Activated CD4-positive, alpha-beta T cell treated with anti-CD3 and anti-CD28 coated beads, Interleukin-2, amount 10 ng/mL, durations not matched to agents 7 days and 5 days (primary cell): ENCODE results near the gene CAPN5. TPM values are rescaled to one million over a fixed set of nuclear protein-coding genes. Genes with fewer than 3 reads are reported as not detected.
A peak's percentile ranks its signal among the peaks of the same experiment; 100 is the strongest.

Experiments
- CTCF ChIA-PET: fragments of 350-600 bp; sonication (Branson Sonifier 250); formaldehyde crosslinking; loops from one replicate; lab custom pipeline; 2021; ENCODE audit warnings: antibody characterized with exemption; lab: Charles Lee
- POLR2A ChIA-PET: fragments of 350-600 bp; sonication (Branson Sonifier 250); formaldehyde crosslinking; loops from one replicate; lab custom pipeline; 2021; ENCODE audit warnings: antibody characterized with exemption; lab: Charles Lee
- DNase-seq: peaks from one replicate; pipeline ENCODE4 v3.0.0-alpha.2; 2020
- H3K27ac Mint-ChIP-seq: one replicate; pipeline ENCODE4 v1.8.0; 2021; ENCODE audit warnings: mild to moderate bottlenecking, moderate library complexity, mixed read lengths
- H3K27me3 Mint-ChIP-seq: one replicate; pipeline ENCODE4 v1.8.0; 2021; ENCODE audit warnings: mixed read lengths
- H3K36me3 Mint-ChIP-seq: one replicate; pipeline ENCODE4 v1.8.0; 2021; ENCODE audit warnings: low read depth, mixed read lengths
- H3K4me1 Mint-ChIP-seq: one replicate; pipeline ENCODE4 v1.8.0; 2021; ENCODE audit warnings: mixed read lengths
- H3K4me3 Mint-ChIP-seq: one replicate; pipeline ENCODE4 v1.8.0; 2021; ENCODE audit warnings: mild to moderate bottlenecking, moderate library complexity, mixed read lengths
- H3K9me3 Mint-ChIP-seq: one replicate; pipeline ENCODE4 v1.8.0; 2021; ENCODE audit warnings: mixed read lengths
- total RNA-seq, 2 experiments: library from RNA; stranded (reverse); gene quantifications; one replicate each; pipeline ENCODE4 v1.2.3, GENCODE V29; 2021

The CAPN5 gene
- total RNA-seq, 2 experiments from 2014 or later = 0.81 to 0.89 TPM

GRCh38 chr11:77069336-77069968 lies 2.7 kb downstream of the CAPN5 start:
- ChIA-PET POLR2A (no interaction called here), CTCF (interaction anchor here (0.8 to 1.0 kb wide), 2 partner anchors 10 to 22 kb away, joined by 3 read pairs; no protein-coding TSS in a partner anchor)
- Mint-ChIP-seq H3K27me3 (peaks cover 10% of the 10 kb centered on the region), H3K9me3 (no peaks in the 10 kb centered on the region), H3K4me3 (no peak overlapping the region), H3K4me1 (peaks cover 25% of the 10 kb centered on the region), H3K36me3 (no peaks in the 10 kb centered on the region), H3K27ac (no peak overlapping the region)
- DNase-seq = no peak

GRCh38 chr11:77069969-77070582 lies 3.3 kb downstream of the CAPN5 start:
- no peak overlapping the region for H3K27ac Mint-ChIP-seq
- POLR2A ChIA-PET = no interaction called here
- no peak for DNase-seq

GRCh38 chr11:77071077-77071476 lies 4.3 kb downstream of the CAPN5 start:
- no peaks in the 10 kb centered on the region for H3K36me3 Mint-ChIP-seq
- H3K27ac Mint-ChIP-seq = no peak overlapping the region
- H3K4me1 Mint-ChIP-seq = peaks cover 19% of the 10 kb centered on the region
- H3K27me3 Mint-ChIP-seq = peaks cover 2% of the 10 kb centered on the region
- H3K4me3 Mint-ChIP-seq = no peak overlapping the region
- ChIA-PET POLR2A (no interaction called here), CTCF (no interaction called here)
- H3K9me3 Mint-ChIP-seq = no peaks in the 10 kb centered on the region
- no peak for DNase-seq

More at GRCh38 chr11:77069969-77070582, 3.3 kb downstream of the CAPN5 start:
- Mint-ChIP-seq H3K4me3 (no peak overlapping the region), H3K4me1 (peaks cover 25% of the 10 kb centered on the region), H3K36me3 (no peaks in the 10 kb centered on the region), H3K9me3 (no peaks in the 10 kb centered on the region), H3K27me3 (peaks cover 6% of the 10 kb centered on the region)
- CTCF ChIA-PET = interaction anchor here (0.8 to 1.0 kb wide), 2 partner anchors 9 to 22 kb away, joined by 3 read pairs; no protein-coding TSS in a partner anchor

- no peak for DNase-seq
- no peaks in the 10 kb centered on the region for H3K9me3 Mint-ChIP-seq
- H3K36me3 Mint-ChIP-seq = no peaks in the 10 kb centered on the region
- POLR2A ChIA-PET = no interaction called here
- no peak overlapping the region for H3K4me3 Mint-ChIP-seq
- H3K27ac Mint-ChIP-seq = no peak overlapping the region
- H3K27me3 Mint-ChIP-seq = peaks cover 5% of the 10 kb centered on the region
- CTCF ChIA-PET = interaction anchor here (2.2 kb wide), 1 partner anchor 11 kb away, joined by 9 read pairs; no protein-coding TSS in a partner anchor
- H3K4me1 Mint-ChIP-seq = peaks cover 19% of the 10 kb centered on the region
These were observed 5.2 kb downstream of the CAPN5 start for GRCh38 chr11:77071671-77072605.

- H3K36me3 Mint-ChIP-seq = no peaks in the 10 kb centered on the region
- peaks cover 8% of the 10 kb centered on the region for H3K27me3 Mint-ChIP-seq
- DNase-seq = no peak
- no peaks in the 10 kb centered on the region for H3K9me3 Mint-ChIP-seq
- ChIA-PET CTCF (interaction anchor here (2.2 to 2.4 kb wide), 2 partner anchors 10 to 18 kb away, joined by 8 to 9 read pairs; no protein-coding TSS in a partner anchor), POLR2A (no interaction called here)
- H3K4me3 Mint-ChIP-seq = no peak overlapping the region
- peaks cover 19% of the 10 kb centered on the region for H3K4me1 Mint-ChIP-seq
- H3K27ac Mint-ChIP-seq = no peak overlapping the region
These were observed 6.1 kb downstream of the CAPN5 start for GRCh38 chr11:77072851-77073327.

- peaks cover 19% of the 10 kb centered on the region for H3K4me1 Mint-ChIP-seq
- DNase-seq = no peak
- no peak overlapping the region for H3K27ac Mint-ChIP-seq
- POLR2A ChIA-PET = no interaction called here
- no peaks in the 10 kb centered on the region for H3K36me3 Mint-ChIP-seq
- H3K9me3 Mint-ChIP-seq = no peaks in the 10 kb centered on the region
- peaks cover 9% of the 10 kb centered on the region for H3K27me3 Mint-ChIP-seq
- CTCF ChIA-PET = interaction anchor here (2.2 to 2.4 kb wide), 2 partner anchors 9 to 17 kb away, joined by 8 to 9 read pairs; no protein-coding TSS in a partner anchor
- no peak overlapping the region for H3K4me3 Mint-ChIP-seq
These were observed 6.7 kb downstream of the CAPN5 start for GRCh38 chr11:77073328-77074001.

- H3K27me3 Mint-ChIP-seq = peaks cover 11% of the 10 kb centered on the region
- no peaks in the 10 kb centered on the region for H3K9me3 Mint-ChIP-seq
- CTCF ChIA-PET = interaction anchor here (0.9 to 2.4 kb wide), 3 partner anchors 8 to 16 kb away, joined by 3 to 9 read pairs (median 8); no protein-coding TSS in a partner anchor
- POLR2A ChIA-PET = no interaction called here
- no peak overlapping the region for H3K4me3 Mint-ChIP-seq
- no peak for DNase-seq
- no peaks in the 10 kb centered on the region for H3K36me3 Mint-ChIP-seq
- H3K27ac Mint-ChIP-seq = no peak overlapping the region
- peaks cover 19% of the 10 kb centered on the region for H3K4me1 Mint-ChIP-seq
These were observed 7.4 kb downstream of the CAPN5 start for GRCh38 chr11:77074205-77074604.

- CTCF ChIA-PET = interaction anchor here (0.9 to 2.4 kb wide), 4 partner anchors 8 to 27 kb away, joined by 3 to 9 read pairs (median 8); no protein-coding TSS in a partner anchor
- Mint-ChIP-seq H3K27me3 (peaks cover 11% of the 10 kb centered on the region), H3K4me3 (no peak overlapping the region), H3K9me3 (no peaks in the 10 kb centered on the region), H3K4me1 (peaks cover 20% of the 10 kb centered on the region), H3K27ac (no peak overlapping the region), H3K36me3 (no peaks in the 10 kb centered on the region)
- POLR2A ChIA-PET = no interaction called here
- no peak for DNase-seq
These were observed 8.0 kb downstream of the CAPN5 start for GRCh38 chr11:77074626-77075221.

- ChIA-PET POLR2A (no interaction called here), CTCF (interaction anchor here (1.2 kb wide), 1 partner anchor 28 kb away, joined by 7 read pairs; no protein-coding TSS in a partner anchor)
- Mint-ChIP-seq H3K4me1 (peaks cover 22% of the 10 kb centered on the region), H3K9me3 (no peaks in the 10 kb centered on the region), H3K36me3 (no peaks in the 10 kb centered on the region), H3K27me3 (peaks cover 11% of the 10 kb centered on the region), H3K27ac (no peak overlapping the region), H3K4me3 (no peak overlapping the region)
- no peak for DNase-seq
These were observed 8.7 kb downstream of the CAPN5 start for GRCh38 chr11:77075425-77075905.

GRCh38 chr11:77079666-77080065 lies 12.9 kb downstream of the CAPN5 start:
- no peak overlapping the region for H3K27ac Mint-ChIP-seq
- DNase-seq = no peak

GRCh38 chr11:77080643-77081210 lies 14.0 kb downstream of the CAPN5 start:
- H3K27ac Mint-ChIP-seq = peak overlapping the region; percentile 25
- H3K4me3 Mint-ChIP-seq = no peak overlapping the region
- ChIA-PET CTCF (interaction anchor here (0.7 to 1.9 kb wide), 3 partner anchors 10 to 14 kb away, joined by 3 to 10 read pairs (median 5); partner anchors contain the start of gene CAPN5), POLR2A (interaction anchor here (0.8 kb wide), 1 partner anchor 33 kb away, joined by 4 read pairs; no protein-coding TSS in a partner anchor)
- H3K27me3 Mint-ChIP-seq = peaks cover 11% of the 10 kb centered on the region
- no peak for DNase-seq
- no peaks in the 10 kb centered on the region for H3K36me3 Mint-ChIP-seq
- no peaks in the 10 kb centered on the region for H3K9me3 Mint-ChIP-seq
- peaks cover 23% of the 10 kb centered on the region for H3K4me1 Mint-ChIP-seq

More at GRCh38 chr11:77079666-77080065, 12.9 kb downstream of the CAPN5 start:
- CTCF ChIA-PET = interaction anchor here (0.7 to 1.9 kb wide), 2 partner anchors 10 to 11 kb away, joined by 3 to 10 read pairs; no protein-coding TSS in a partner anchor
- Mint-ChIP-seq H3K36me3 (no peaks in the 10 kb centered on the region), H3K9me3 (no peaks in the 10 kb centered on the region), H3K4me1 (peaks cover 23% of the 10 kb centered on the region), H3K4me3 (no peak overlapping the region), H3K27me3 (peaks cover 11% of the 10 kb centered on the region)
- POLR2A ChIA-PET = interaction anchor here (0.6 kb wide), 1 partner anchor 39 kb away, joined by 3 read pairs; no protein-coding TSS in a partner anchor
